ENCODE results near the gene EFNB2. TPM values are rescaled to one million over a fixed set of nuclear protein-coding genes. Genes with fewer than 3 reads are reported as not detected.

EFNB2 gene
- total RNA-seq, 1 donor from 2014 or later, result 10.1 TPM

DNA sequence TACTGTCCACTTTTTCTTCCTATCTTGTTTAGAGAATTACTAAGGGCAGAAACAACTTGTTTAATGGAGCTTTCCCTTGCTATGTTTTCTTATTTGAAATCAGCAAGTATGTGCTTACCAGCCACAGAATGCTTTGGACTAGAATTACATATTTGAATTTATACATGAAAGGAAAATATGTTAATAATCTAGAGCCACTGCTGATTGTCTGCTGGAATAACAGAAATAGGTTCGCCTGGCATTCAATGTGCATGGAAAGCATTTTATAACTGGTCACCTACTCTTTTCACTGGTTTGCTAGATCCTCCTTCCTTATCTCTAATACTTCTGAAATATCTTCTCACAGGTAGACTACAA, 8.0 kb downstream of the EFNB2 start:
- Histone ChIP-seq H3K36me3 (no peaks in the 10 kb centered on the region), H3K9me3 (replicated peaks) (no peaks in the 10 kb centered on the region), H3K4me1 (peaks cover 53% of the 10 kb centered on the region), H3K27me3 (ENCODE audit: low read depth) (no peaks in the 10 kb centered on the region), H3K27ac (replicated peaks) (no peak overlapping the region), H3K4me3 (no peak overlapping the region)
- intact Hi-C loops (cut with micrococcal nuclease), result loop anchor here (10.0 kb wide), 1 partner anchor 443 kb away; no protein-coding TSS in a partner anchor
- TF ChIP-seq, protein P1, sequence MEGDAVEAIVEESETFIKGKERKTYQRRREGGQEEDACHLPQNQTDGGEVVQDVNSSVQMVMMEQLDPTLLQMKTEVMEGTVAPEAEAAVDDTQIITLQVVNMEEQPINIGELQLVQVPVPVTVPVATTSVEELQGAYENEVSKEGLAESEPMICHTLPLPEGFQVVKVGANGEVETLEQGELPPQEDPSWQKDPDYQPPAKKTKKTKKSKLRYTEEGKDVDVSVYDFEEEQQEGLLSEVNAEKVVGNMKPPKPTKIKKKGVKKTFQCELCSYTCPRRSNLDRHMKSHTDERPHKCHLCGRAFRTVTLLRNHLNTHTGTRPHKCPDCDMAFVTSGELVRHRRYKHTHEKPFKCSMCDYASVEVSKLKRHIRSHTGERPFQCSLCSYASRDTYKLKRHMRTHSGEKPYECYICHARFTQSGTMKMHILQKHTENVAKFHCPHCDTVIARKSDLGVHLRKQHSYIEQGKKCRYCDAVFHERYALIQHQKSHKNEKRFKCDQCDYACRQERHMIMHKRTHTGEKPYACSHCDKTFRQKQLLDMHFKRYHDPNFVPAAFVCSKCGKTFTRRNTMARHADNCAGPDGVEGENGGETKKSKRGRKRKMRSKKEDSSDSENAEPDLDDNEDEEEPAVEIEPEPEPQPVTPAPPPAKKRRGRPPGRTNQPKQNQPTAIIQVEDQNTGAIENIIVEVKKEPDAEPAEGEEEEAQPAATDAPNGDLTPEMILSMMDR (IDR thresholded peaks at IDR 0.05; ENCODE audit: borderline replicate concordance), result no peak
- no peak for DNase-seq

DNA sequence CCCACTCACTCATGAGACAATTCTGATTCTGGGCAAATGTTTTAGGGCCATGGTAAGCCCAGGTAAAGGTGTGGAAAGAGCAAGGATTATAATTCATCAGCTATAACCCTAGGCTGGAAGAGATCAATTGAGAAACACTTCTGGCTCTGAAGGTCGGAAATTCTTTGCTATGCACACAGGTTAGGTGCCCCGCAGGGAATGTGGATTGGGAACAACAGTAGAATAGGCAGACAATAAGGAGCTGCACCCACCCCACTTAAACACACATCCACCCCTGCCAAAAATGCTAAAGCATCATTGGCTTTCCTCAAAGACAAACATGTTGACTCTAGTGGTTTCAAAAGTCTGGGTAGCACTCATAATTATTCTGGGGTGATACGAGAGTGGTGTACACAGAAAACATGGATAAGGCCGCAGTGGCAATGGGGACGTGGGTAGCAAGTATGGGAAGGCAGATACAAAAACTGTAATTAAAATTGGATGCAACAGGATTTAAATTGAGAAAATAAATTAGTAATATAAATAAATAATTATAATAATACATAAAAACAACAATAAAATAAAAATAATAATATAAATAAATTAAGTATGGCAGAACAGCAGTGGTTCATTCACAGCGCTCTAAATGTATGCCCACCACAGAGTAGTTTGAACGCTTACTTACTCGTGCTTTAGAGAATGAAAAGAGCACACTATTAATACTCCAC, 8.6 kb downstream of the EFNB2 start:
- no peak for DNase-seq
- intact Hi-C loops (cut with micrococcal nuclease), result loop anchor here (10.0 kb wide), 1 partner anchor 442 kb away; no protein-coding TSS in a partner anchor
- Histone ChIP-seq H3K4me1 (peaks cover 48% of the 10 kb centered on the region), H3K27me3 (ENCODE audit: low read depth) (no peaks in the 10 kb centered on the region), H3K27ac (replicated peaks) (no peak overlapping the region), H3K36me3 (no peaks in the 10 kb centered on the region), H3K4me3 (no peak overlapping the region), H3K9me3 (replicated peaks) (no peaks in the 10 kb centered on the region)
- TF ChIP-seq, protein P1 (IDR thresholded peaks at IDR 0.05; ENCODE audit: borderline replicate concordance), result no peak

DNA sequence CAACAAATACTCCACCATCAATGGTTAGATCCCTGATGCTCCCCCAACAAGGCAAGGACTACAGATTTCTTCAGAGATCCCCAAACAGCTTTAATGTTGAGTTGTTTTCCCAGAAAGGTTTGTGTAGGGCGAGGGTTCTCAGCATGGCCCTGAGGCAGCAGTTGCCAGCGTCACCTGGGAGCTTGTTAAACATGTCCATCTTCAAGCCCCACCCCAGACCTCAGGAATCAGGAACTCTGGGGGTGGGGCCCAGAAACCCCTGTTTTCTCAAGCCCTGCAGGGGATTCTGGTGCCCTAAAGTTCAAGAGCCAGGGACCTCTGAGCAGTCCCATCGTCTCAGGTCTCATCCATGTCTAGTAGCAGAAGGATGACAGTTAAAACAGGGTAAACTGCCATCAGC, 9.6 kb downstream of the EFNB2 start:
- intact Hi-C loops (cut with micrococcal nuclease), result loop anchor here (10.0 kb wide), 1 partner anchor 441 kb away; no protein-coding TSS in a partner anchor
- DNase-seq, result no peak
- Histone ChIP-seq H3K36me3 (no peaks in the 10 kb centered on the region), H3K4me3 (no peak overlapping the region), H3K27ac (replicated peaks) (no peak overlapping the region), H3K4me1 (peaks cover 41% of the 10 kb centered on the region), H3K27me3 (ENCODE audit: low read depth) (no peaks in the 10 kb centered on the region), H3K9me3 (replicated peaks) (no peaks in the 10 kb centered on the region)
- TF ChIP-seq, protein P1 (IDR thresholded peaks at IDR 0.05; ENCODE audit: borderline replicate concordance), result no peak

DNA sequence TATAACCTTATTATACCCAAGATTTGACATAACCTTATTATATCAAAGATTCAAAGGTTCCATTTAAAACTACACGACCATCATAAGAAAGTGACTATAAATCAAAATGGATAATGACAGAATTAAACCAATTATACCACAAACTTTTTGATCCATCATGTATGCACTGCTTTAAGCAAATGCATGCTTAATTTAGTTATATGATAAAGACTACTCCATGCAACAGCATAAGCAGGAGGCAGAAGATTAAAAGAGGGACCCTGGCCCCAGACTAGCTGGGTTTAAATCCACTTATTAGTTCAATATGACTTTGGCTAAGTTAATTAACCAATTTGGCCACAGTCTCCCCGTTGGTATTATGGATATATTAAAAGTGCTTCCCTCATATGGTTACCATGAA, 11.4 kb downstream of the EFNB2 start:
- peaks cover 47% of the 10 kb centered on the region for H3K4me1 ChIP-seq
- TF ChIP-seq, protein P1 (IDR thresholded peaks at IDR 0.05; ENCODE audit: borderline replicate concordance), result no peak
- intact Hi-C loops (cut with micrococcal nuclease), result loop anchor here (10.0 kb wide), 1 partner anchor 439 kb away; no protein-coding TSS in a partner anchor
- no peaks in the 10 kb centered on the region for H3K9me3 ChIP-seq (replicated peaks)
- no peaks in the 10 kb centered on the region for H3K36me3 ChIP-seq
- H3K27me3 ChIP-seq (ENCODE audit: low read depth), result no peaks in the 10 kb centered on the region
- H3K27ac ChIP-seq (replicated peaks), result no peak overlapping the region
- H3K4me3 ChIP-seq, result no peak overlapping the region
- no peak for DNase-seq

DNA sequence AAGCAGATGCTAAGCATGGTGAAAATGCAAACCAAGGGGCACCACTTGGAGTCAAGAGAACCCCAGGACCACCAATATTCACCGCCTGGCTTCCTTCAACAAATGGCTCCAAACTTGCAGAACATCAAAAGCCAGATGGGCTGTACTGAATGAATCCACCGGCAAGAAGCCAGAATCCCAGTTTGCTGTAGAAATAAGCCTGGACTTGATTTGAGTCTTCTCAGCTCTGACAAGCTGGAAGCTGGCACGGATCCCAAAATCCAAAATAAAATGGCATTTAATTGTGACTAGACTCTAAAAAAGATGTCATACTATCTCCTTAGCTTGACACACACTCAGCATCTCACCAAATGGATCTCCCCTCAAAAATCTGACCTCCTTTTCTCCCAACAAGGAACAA, 11.9 kb downstream of the EFNB2 start:
- intact Hi-C loops (cut with micrococcal nuclease), result loop anchor here (10.0 kb wide), 1 partner anchor 439 kb away; no protein-coding TSS in a partner anchor
- Histone ChIP-seq H3K27ac (replicated peaks) (peak overlapping the region; percentile 39), H3K36me3 (no peaks in the 10 kb centered on the region), H3K4me1 (peaks cover 42% of the 10 kb centered on the region), H3K9me3 (replicated peaks) (no peaks in the 10 kb centered on the region), H3K27me3 (ENCODE audit: low read depth) (no peaks in the 10 kb centered on the region), H3K4me3 (peak overlapping the region; percentile 8)
- TF ChIP-seq, protein P1 (IDR thresholded peaks at IDR 0.05; ENCODE audit: borderline replicate concordance), result no peak
- no peak for DNase-seq
